HepG2 (cell line): Measurements from ENCODE around the gene QRFP. TPM values are rescaled to one million over a fixed set of nuclear protein-coding genes. Genes with fewer than 3 reads are reported as not detected.

Source experiments
- ATAC-seq: fragments of 200-7000 bp; cut with Tn5 transposase; 3 replicates; pipeline ENCODE4 v1.9.1; 2020; ENCODE audit warnings: mild to moderate bottlenecking, moderate library complexity
- BruUV-seq: library from RNA; stranded (reverse); fragments of 400-500 nt; replicated peaks from 2 replicates; lab custom pipeline; 2021; lab: Mats Ljungman, UMichigan
- CTCF ChIA-PET: fragments of 300-600 bp; formaldehyde crosslinking; extraction: SDS; loops from one replicate; lab custom pipeline; 2021; ENCODE audit warnings: low total read pairs, inconsistent platforms, low intra/inter-chr PET ratio; lab: Yijun Ruan, JAX
- POLR2A ChIA-PET: fragments of 350-600 bp; sonication (Branson Sonifier 250); formaldehyde crosslinking; loops from one replicate; lab custom pipeline; 2020; ENCODE audit warnings: antibody characterized with exemption, inconsistent platforms; lab: Yijun Ruan, JAX
- DNase-seq: peaks from one replicate; pipeline ENCODE4 v3.0.0-alpha.2; 2015; ENCODE audit warnings: low spot score
- FAIRE-seq: peaks from 3 replicates; lab custom pipeline; 2011; peaks lifted over from hg19 to GRCh38; lab: Jason Lieb, UNC
- H2AFZ ChIP-seq: one replicate; pipeline ENCODE4 v1.6.1; 2011; ENCODE audit warnings: low read length, inconsistent platforms
- H3K27ac ChIP-seq: fragments of 300-600 bp; 3 replicates; pipeline ENCODE4 v1.8.0; 2011; ENCODE audit warnings: mixed run types, mild to moderate bottlenecking, mixed read lengths, low read length, inconsistent platforms; ENCODE audit not compliant: insufficient read depth; ENCODE audit errors: extremely low read length
- H3K27me3 ChIP-seq, 2 experiments: fragments of 200-600 bp in 1 of 2; 2 replicates in 1 of 2; 3 replicates in 1 of 2; pipeline versions ENCODE4 v1.6.0 to v1.8.0; 2011; ENCODE audit warnings: low read length in 2 of 2, mild to moderate bottlenecking in 2 of 2, moderate library complexity in 2 of 2, inconsistent platforms in 1 of 2; ENCODE audit not compliant: insufficient read depth in 2 of 2, control insufficient read depth in 1 of 2
- H3K36me3 ChIP-seq, 2 experiments: fragments of 200-600 bp in 1 of 2; replicated peaks in 1 of 2; 2 replicates in 1 of 2; 3 replicates in 1 of 2; pipeline versions ENCODE4 v1.5.1 to v1.8.0; 2011; ENCODE audit warnings: low read length in 2 of 2, inconsistent platforms in 1 of 2; ENCODE audit not compliant: insufficient read depth in 2 of 2, control insufficient read depth in 1 of 2
- H3K4me1 ChIP-seq: 2 replicates; pipeline ENCODE4 v1.5.1; 2012; ENCODE audit warnings: low read length, inconsistent platforms; ENCODE audit not compliant: insufficient read depth
- H3K4me2 ChIP-seq: 2 replicates; pipeline ENCODE4 v1.6.0; 2011; ENCODE audit warnings: low read depth, low read length, inconsistent platforms
- H3K4me3 ChIP-seq, 3 experiments: fragments of 200-600 bp in 1 of 3; sonication (generic), shearing (Covaris generic) in 1 of 3; replicated peaks in 1 of 3; 2 replicates each; pipeline ENCODE4 v1.5.1; 2011 to 2016; ENCODE audit warnings: low read length in 3 of 3, inconsistent platforms in 2 of 3, low read depth in 2 of 3, mild to moderate bottlenecking in 2 of 3, control low read depth in 1 of 3, mixed read lengths in 1 of 3; ENCODE audit not compliant: insufficient read depth in 1 of 3
- H3K79me2 ChIP-seq: one replicate; pipeline ENCODE4 v1.6.1; 2011; ENCODE audit warnings: low read length, inconsistent platforms; ENCODE audit not compliant: insufficient read depth
- H3K9ac ChIP-seq: 2 replicates; pipeline ENCODE4 v1.6.0; 2011; ENCODE audit warnings: mild to moderate bottlenecking, low read depth, low read length, inconsistent platforms; ENCODE audit not compliant: insufficient read depth
- H3K9me3 ChIP-seq: 2 replicates; pipeline ENCODE4 v1.5.1; 2012; ENCODE audit warnings: mild to moderate bottlenecking, low read length
- H4K20me1 ChIP-seq: 2 replicates; pipeline ENCODE4 v1.6.0; 2011; ENCODE audit warnings: inconsistent platforms, mild to moderate bottlenecking, low read length, moderate library complexity; ENCODE audit not compliant: insufficient read depth
- GABPB1 ChIP-seq: IDR thresholded peaks from 2 replicates; pipeline ENCODE4 v1.6.1; 2016; ENCODE audit warnings: mild to moderate bottlenecking, missing genetic modification reagents, moderate library complexity, missing compliant biosample characterization
- KAT7 ChIP-seq: IDR thresholded peaks from 2 replicates; pipeline ENCODE4 v1.6.1; 2018; ENCODE audit warnings: borderline replicate concordance, missing compliant biosample characterization
- KLF9 ChIP-seq: IDR thresholded peaks from 2 replicates; pipeline ENCODE4 v1.6.1; 2016; ENCODE audit warnings: low read depth
- PPARG ChIP-seq: conservative IDR thresholded peaks from 2 replicates; pipeline ENCODE4 v1.6.1; 2016; ENCODE audit warnings: missing biosample characterization, missing genetic modification reagents
- ZNF205 ChIP-seq: IDR thresholded peaks from 2 replicates; pipeline ENCODE4 v1.6.1; 2018; ENCODE audit warnings: missing biosample characterization, missing genetic modification reagents
- WGBS: methylation state at CpG from one replicate; pipeline ENCODE4 v1.1.6; 2017; ENCODE audit warnings: low lambda C conversion rate; 5-methylcytosine and 5-hydroxymethylcytosine counted together
- in situ Hi-C: cut with HindIII; loops from 2 replicates; pipeline ENCODE4 v1.10.0; 2017; ENCODE audit warnings: low pct_unique_long_range_greater_than_20kb; ENCODE audit not compliant: extremely low pct_ligation_motif_present
- intact Hi-C: fragments of 100-400 bp; cut with micrococcal nuclease; formaldehyde crosslinking; loops from one replicate; pipeline ENCODE4 v1.10.0; 2022; ENCODE audit not compliant: unreplicated experiment
- polyA plus RNA-seq, 8 experiments: library from polyadenylated mRNA; depleted of rRNA in 3 of 8; stranded (reverse) in 7 of 8; unstranded in 1 of 8; fragments of >200 nt; fragmentation: Illumina TruSeq in 4 of 8; extraction: Trizol in 4 of 8; gene quantifications; 2 replicates each; pipeline versions ENCODE4 v1.2.1 to v1.2.3, GENCODE V29; 2011 to 2016; ENCODE audit warnings: low read depth in 4 of 8, missing spikeins in 1 of 8, mixed read lengths in 1 of 8; ENCODE audit not compliant: insufficient read depth in 1 of 8
- total RNA-seq, 5 experiments: library from RNA; depleted of rRNA; stranded (reverse); fragments of >200 nt; fragmentation: Illumina TruSeq; extraction: Trizol; gene quantifications; 2 replicates each; pipeline ENCODE4 v1.2.3, GENCODE V29; 2016; ENCODE audit warnings: low read depth in 1 of 5
- TF ChIP-seq, protein P1 (sequence below): IDR thresholded peaks from 2 replicates; pipeline ENCODE4 v1.6.1; 2016; ENCODE audit warnings: low read depth

Gene QRFP
- total and polyA plus RNA-seq, 2 of the 13 experiments (the other 11 are each of a cell fraction or from before 2014, with no cell fraction given), result not detected

DNA sequence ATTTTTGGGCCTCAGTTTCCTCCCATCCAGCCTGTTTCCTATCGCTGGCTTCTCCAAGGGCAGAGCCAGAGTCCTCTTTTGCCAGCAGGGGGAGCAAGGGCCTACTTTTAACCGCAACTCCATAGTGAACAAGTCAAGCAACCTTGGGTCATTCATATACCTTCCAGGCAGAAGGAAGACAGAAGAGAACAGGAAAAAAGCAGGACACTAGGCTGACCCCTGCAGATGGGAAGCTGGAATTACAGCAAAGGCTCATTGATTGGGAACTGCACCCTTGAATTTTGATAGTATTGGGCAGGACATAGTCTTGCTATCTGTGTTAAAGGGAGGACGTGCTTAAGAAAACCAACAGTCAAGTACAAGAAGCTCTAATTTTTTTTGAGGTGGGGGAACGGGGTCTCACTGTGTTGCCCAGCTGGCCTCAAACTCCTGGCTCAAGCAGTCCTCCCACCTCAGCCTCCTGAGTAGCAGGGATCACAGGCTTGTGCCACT lies 30.1 kb downstream of the QRFP start (continued):
- TF ChIP-seq, protein P1, sequence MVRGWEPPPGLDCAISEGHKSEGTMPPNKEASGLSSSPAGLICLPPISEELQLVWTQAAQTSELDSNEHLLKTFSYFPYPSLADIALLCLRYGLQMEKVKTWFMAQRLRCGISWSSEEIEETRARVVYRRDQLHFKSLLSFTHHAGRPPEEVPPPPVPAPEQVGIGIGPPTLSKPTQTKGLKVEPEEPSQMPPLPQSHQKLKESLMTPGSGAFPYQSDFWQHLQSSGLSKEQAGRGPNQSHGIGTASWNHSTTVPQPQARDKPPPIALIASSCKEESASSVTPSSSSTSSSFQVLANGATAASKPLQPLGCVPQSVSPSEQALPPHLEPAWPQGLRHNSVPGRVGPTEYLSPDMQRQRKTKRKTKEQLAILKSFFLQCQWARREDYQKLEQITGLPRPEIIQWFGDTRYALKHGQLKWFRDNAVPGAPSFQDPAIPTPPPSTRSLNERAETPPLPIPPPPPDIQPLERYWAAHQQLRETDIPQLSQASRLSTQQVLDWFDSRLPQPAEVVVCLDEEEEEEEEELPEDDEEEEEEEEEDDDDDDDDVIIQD (CRISPR knock-in tag), result peak; percentile 36; the same call in 1 of the 2 replicates

DNA sequence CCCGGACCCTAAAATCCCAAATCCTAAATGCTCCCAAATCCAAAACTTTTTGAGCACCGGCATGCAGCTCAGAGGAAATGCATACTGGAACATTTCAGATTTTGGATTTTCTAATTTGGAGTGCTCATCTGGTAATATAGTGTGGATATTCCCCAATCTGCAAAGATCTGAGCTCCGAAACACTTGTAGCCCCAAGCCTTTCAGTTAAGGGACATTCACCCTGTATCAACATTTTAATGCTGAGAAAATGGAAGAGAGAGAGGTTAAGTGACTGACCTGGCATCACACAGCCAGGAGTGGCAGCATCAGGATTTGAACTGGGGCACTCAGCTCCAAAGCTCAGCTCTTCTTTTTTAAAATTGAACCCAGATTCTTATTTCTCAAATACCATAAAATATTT lies 30.7 kb downstream of the QRFP start:
- DNase-seq (no peak), ATAC-seq (no peak), FAIRE-seq (no peak)
- intact Hi-C loops, result loop anchor here (1.0 to 5.0 kb wide), 3 partner anchors 75 to 181 kb away; no protein-coding TSS in a partner anchor
- no peaks in the 10 kb centered on the region for H3K27me3 ChIP-seq
- no peak overlapping the region for H3K9ac ChIP-seq
- no peaks in the 10 kb centered on the region for H3K9me3 ChIP-seq
- 100% methylated on average over 3 of the region's 3 CpGs for WGBS
- H3K27ac ChIP-seq, result no peak overlapping the region
- TF ChIP-seq ZNF205 (CRISPR knock-in tag) (no peak), KAT7 (no peak), GABPB1 (CRISPR knock-in tag) (no peak), KLF9 (CRISPR knock-in tag) (no peak), PPARG (CRISPR knock-in tag) (no peak)
- no peaks in the 10 kb centered on the region for H3K79me2 ChIP-seq
- no peak overlapping the region for H3K4me3 ChIP-seq
- CTCF ChIA-PET, result interaction anchor here (1.2 to 2.5 kb wide), 7 partner anchors 73 to 165 kb away, joined by 3 to 19 read pairs (median 8); partner anchors contain the start of gene FIBCD1
- no peak overlapping the region for H3K4me2 ChIP-seq
- H3K4me1 ChIP-seq, result peaks cover 6% of the 10 kb centered on the region
- no peak overlapping the region for H2AFZ ChIP-seq
- in situ Hi-C loops, result no loop called here
- peaks cover 13% of the 10 kb centered on the region for H4K20me1 ChIP-seq
- POLR2A ChIA-PET, result interaction anchor here (0.7 kb wide), 1 partner anchor 743 kb away, joined by 3 read pairs; no protein-coding TSS in a partner anchor
- peaks cover 22 to 61% of the 10 kb centered on the region in 2 experiments for H3K36me3 ChIP-seq
- no TSS peak for BruUV-seq
